HG03442 (cell line): ENCODE results near the gene SRSF12.
A peak's percentile ranks its signal among the peaks of the same experiment; 100 is the strongest.
"Not testable (repeated sequence)": the region's sequence is repeated elsewhere in the genome, so short reads cannot be mapped to it uniquely, and the experiment has no call there.

ENCODE experiments used
- ATAC-seq: cut with Tn5 transposase; IDR thresholded peaks from one replicate; pipeline ENCODE4 v1.9.1; 2021; ENCODE audit warnings: mild to moderate bottlenecking, moderate library complexity; ENCODE audit not compliant: unreplicated experiment

Gene SRSF12

DNA sequence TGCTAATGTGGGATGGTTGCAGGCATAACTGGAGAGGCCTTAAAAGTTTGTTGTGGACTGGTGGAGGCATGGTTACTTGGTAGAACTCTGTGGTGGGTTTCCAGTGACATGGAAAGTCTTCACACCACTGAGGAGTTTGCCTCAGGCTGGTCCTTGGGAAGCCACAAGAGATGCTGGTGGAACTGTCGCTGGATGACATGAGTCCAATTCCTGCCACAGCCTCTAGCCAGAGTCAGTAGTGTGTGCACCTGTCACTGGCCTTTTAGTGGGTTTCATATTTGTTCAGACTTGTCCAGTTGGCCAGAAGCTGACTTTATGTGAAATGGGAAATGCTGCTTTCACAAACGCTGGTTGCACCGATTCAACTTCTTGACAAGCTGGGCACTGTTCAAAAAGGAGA, 13.7 kb upstream of the SRSF12 start:
- no peak for ATAC-seq

DNA sequence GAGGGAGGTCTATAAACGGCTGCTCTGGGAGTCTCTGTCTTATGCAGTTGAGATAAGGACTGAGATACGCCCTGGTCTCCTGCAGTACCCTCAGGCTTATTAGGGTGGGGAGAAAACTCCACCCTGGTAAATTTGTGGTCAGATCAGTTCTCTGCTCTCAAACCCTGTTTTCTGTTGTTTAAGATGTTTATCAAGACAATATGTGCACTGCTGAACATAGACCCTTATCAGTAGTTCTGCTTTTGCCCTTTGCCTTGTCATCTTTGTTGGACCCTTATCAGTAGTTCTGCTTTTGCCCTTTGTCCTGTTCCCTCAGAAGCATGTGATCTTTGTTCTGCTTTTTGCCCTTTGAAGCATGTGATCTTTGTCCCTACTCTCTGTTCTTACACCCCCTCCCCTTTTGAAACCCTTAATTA, 10.4 kb upstream of the SRSF12 start:
- not testable (repeated sequence) for ATAC-seq

DNA sequence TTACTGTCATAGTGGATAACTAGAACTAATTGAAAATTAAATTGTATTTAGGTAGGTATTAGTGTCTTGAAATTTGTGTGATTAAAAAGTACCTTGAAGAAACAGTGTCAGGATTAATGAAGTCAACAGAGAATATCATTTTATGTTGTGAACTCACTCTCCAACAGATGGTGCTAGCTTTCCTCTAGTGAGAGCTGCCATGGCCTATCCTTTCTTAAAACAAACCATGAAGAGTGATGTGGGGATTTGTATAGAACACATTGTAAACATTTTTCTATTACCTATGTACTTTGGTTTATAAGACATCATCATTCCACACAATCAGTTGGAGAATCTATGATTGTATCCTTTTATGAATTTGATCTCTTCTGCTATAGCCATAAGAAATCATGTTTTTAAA, 4.8 kb upstream of the SRSF12 start:
- no peak for ATAC-seq

- ATAC-seq = no peak
These were observed 4.1 kb upstream of the SRSF12 start for GRCh38 chr6:89121934-89122333.

DNA sequence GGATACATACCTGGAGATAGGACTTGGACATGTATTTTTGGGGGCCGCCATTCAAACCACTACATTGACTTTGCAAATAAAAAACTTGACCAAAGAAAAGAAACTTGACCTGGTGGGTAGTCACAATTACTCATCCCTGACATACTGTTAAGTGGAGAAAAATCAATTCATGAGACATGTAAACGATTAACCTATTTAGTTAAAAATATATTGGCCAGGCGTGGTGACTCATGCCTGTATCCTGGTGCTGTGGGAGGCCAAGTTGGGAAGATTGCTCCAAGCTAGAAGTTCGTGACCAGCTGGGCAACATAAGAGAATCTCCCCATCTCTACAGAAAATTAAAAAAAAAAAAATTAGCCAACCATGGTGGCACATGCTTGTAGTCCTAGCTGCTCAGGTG, 2.5 kb upstream of the SRSF12 start:
- no peak for ATAC-seq

DNA sequence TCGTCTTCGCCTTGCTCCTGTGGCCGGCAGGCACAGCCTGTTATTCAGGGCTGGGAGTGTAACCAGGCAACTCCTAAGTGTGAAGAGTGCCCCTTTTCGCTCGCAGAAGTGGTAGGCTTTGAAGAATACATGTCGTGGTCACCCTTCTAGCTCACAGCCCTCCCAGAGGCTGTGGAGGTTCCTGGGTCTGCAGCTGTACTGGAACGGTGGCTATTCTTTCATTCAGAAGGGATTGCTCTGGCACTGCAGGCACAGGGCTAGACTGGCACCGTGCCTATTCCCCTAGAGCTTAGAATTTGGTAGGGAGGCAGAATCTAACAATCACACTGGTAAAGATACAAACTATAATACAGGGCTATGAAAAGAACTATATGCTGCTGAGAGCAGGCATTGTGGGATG, 1.1 kb upstream of the SRSF12 start:
- ATAC-seq = no peak

- ATAC-seq = no peak
These were observed 1.2 kb downstream of the SRSF12 start for GRCh38 chr6:89116702-89117101.

DNA sequence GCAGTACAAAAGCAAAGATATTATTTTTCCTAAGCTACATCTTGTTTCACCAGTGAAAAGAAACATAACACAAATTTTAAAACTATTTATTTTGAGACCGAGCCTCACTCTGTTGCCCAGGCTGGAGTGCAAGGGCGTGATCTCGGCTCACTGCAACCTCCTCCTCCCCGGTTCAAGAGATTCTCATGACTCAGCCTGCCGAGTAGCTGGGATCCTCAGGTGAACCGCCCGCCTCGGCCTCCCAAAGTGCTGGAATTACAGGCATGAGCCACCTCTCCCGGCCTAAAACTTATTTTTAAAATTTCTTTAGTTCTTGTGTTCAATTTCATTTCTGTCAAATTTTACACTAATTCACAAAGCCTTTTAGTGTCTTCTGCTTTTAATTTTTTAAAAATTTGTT, 5.9 kb downstream of the SRSF12 start:
- ATAC-seq = no peak

GRCh38 chr6:89110284-89110683, 7.6 kb downstream of the SRSF12 start:
- ATAC-seq = no peak

DNA sequence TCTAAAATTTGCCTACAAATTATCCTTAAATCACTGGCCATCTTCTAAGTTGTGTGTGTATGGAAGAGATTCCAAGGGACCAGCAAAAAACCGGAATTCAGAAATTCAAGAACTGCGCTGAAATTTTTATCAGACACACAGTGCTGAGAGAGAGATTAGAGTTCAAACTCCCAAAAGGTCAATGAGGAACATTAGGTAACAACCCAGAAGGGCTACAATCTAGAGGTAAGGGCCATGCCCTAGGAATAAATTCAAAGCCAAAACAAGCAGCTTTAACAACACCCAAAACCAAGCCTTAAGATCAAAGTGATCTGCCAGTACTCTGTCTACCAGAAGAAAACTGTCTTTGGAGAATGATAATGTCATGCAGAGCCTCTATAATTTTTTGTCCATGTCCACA, 17.8 kb downstream of the SRSF12 start:
- ATAC-seq = no peak

- ATAC-seq = peak; percentile 67
These were observed 19.4 kb downstream of the SRSF12 start for GRCh38 chr6:89098461-89098860.

- no peak for ATAC-seq
These were observed 30.0 kb downstream of the SRSF12 start for GRCh38 chr6:89087881-89088280.

- no peak for ATAC-seq
These were observed 32.3 kb downstream of the SRSF12 start for GRCh38 chr6:89085409-89086205.

DNA sequence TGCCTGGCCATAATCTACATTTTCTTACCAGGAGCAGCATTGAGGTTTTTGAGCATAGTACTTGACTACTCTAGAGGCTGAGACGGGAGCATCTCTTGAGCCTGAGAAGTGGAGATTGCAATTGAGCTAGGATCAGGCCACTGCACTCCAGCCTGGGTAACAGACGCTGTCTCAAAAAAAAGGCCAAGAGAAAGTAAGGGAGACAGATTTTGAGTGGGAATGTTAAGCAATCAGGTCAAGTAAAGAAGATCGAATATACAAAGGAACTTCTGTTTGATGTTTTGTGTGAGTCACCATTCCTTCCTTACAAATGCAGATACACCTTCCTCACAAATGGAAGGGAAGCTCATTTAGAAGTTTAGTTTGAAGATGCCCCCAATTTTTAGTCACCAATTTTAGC, 32.9 kb downstream of the SRSF12 start:
- no peak for ATAC-seq

GRCh38 chr6:89084542-89084941, 33.3 kb downstream of the SRSF12 start:
- ATAC-seq = no peak

DNA sequence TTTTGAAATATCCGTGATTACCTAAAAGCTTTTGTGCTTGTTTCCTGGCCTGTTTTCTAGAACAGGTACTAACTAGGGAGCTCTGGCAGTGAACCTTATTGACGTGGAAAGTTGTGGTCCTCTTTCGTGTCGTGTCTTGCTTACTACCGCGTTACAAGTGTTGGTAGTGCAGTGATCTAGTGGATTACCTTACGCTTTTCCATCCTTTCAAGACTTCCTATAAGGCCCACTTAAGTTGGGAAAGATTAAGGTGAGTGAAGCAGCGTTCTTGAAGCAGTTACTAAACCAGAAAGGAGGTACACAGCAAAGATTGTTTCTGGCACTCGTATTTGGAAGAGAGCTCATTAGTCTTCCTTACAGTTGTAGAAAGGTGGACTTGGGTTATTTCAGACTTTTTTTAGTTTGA, 35.4 kb downstream of the SRSF12 start:
- ATAC-seq = no peak

GRCh38 chr6:89081423-89082322, 36.2 kb downstream of the SRSF12 start:
- peak; percentile 52 for ATAC-seq

GRCh38 chr6:89081129-89081422, 36.8 kb downstream of the SRSF12 start:
- ATAC-seq = peak; percentile 9

DNA sequence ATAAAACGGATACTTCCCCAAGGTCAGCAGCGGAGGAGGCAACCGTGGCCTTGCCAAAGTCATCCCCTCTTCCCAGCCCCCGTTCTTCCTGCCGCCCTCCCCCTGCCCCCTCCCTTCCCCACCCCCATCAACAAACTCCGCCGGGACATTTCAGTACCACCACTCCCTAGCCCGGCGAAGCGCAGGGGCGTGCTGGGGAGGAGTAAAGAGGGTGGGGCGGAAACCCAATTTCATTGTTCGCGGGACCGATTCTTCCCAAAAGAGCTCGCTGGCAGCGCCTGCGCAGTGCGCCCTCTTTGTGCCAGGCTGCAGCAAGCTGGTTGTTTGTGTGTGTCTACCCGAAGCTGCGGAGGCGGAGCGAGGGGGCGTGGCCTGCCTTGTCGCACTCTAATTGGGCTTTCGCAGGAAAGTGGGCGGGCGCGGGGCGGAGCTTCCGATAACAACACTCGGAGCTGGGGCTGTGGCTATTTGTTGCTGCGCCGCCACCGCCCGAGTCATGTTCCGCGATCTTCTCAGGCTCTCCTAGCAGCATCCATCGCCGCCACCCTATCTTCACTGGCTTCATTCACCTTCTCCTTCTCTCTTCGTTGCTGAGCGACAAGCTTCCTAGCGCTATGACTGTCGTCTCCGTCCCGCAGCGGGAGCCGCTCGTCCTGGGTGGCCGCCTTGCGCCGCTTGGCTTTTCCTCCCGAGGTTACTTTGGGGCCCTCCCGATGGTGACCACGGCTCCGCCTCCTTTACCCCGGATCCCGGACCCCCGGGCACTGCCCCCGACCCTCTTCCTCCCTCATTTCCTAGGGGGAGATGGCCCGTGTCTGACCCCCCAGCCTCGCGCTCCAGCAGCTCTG, 37.4 kb downstream of the SRSF12 start, which contains the start of gene PNRC1:
PNRC1 (plus strand) TSS at position 471 of the 848 bp plus-strand sequence; CDS start at position 615, 144 bp downstream.
- ATAC-seq = peak; percentile 65

GRCh38 chr6:89079511-89080234, 38.2 kb downstream of the SRSF12 start:
- no peak for ATAC-seq
